Sciatic nerve (tissue), 2 donors: ENCODE results near the gene UTRN. TPM values are rescaled to one million over a fixed set of nuclear protein-coding genes. Genes with fewer than 3 reads are reported as not detected.

ENCODE experiments used
- ATAC-seq: fragments of 200-7000 bp; cut with Tn5 transposase; one replicate; pipeline ENCODE4 v1.9.1; 2020; ENCODE audit warnings: mild to moderate bottlenecking, moderate library complexity
- DNase-seq: peaks from one replicate; pipeline ENCODE4 v3.0.0-alpha.2; 2020; ENCODE audit warnings: low spot score
- intact Hi-C: fragments of 100-400 bp; cut with DNase I; formaldehyde crosslinking; loops from one replicate; pipeline ENCODE4 v1.14.2; 2022
- total RNA-seq: library from RNA; stranded (reverse); fragmentation: NEBNext Ultra II Directional; extraction: Animal tissue kit (Norgen Biotek cat#: 25700); gene quantifications from one replicate; pipeline ENCODE4 v1.2.1, GENCODE V29; 2021
- donor health status: DM: no; HTN: no; CAD: no.
- donor health status: DM: no; HTN: no; CAD: no.

UTRN gene
- total RNA-seq = 594 TPM

GRCh38 chr6:144284783-144285547 is at the start of gene UTRN:
Gene UTRN (plus strand): TSS chr6:144285335. CDS start chr6:144291829, 6,494 bp downstream.
- ATAC-seq = peak; percentile 87
- intact Hi-C loops = loop anchor here (5.0 to 10.0 kb wide), 2 partner anchors 68 to 190 kb away; no protein-coding TSS in a partner anchor
- DNase-seq = peak; percentile 91

- no peak for ATAC-seq
- DNase-seq = no peak
- intact Hi-C loops = no loop called here
Measured at GRCh38 chr6:144244688-144245087, 40.4 kb upstream of the UTRN start.

- ATAC-seq (no peak), DNase-seq (no peak)
- intact Hi-C loops = no loop called here
Measured at GRCh38 chr6:144246988-144247387, 38.1 kb upstream of the UTRN start.

GRCh38 chr6:144248003-144248402 is 37.1 kb upstream of the UTRN start:
- ATAC-seq (no peak), DNase-seq (no peak)
- intact Hi-C loops = no loop called here

GRCh38 chr6:144248476-144249301 is 36.4 kb upstream of the UTRN start:
- DNase-seq (no peak), ATAC-seq (peak; percentile 67)
- intact Hi-C loops = no loop called here

GRCh38 chr6:144250276-144250675 is 34.9 kb upstream of the UTRN start:
- ATAC-seq (no peak), DNase-seq (no peak)
- intact Hi-C loops = no loop called here

GRCh38 chr6:144252259-144252658 is 32.9 kb upstream of the UTRN start:
- ATAC-seq = no peak
- intact Hi-C loops = no loop called here
- DNase-seq = no peak

GRCh38 chr6:144259986-144260385 is 25.1 kb upstream of the UTRN start:
- intact Hi-C loops = no loop called here
- ATAC-seq (no peak), DNase-seq (no peak)

GRCh38 chr6:144262470-144263369 is 22.4 kb upstream of the UTRN start:
- no peak for DNase-seq
- ATAC-seq = no peak
- intact Hi-C loops = no loop called here

- intact Hi-C loops = no loop called here
- ATAC-seq = no peak
- no peak for DNase-seq
Measured at GRCh38 chr6:144263786-144264185, 21.3 kb upstream of the UTRN start.

- DNase-seq (no peak), ATAC-seq (no peak)
- intact Hi-C loops = no loop called here
Measured at GRCh38 chr6:144264270-144265060, 20.7 kb upstream of the UTRN start.

- ATAC-seq (no peak), DNase-seq (no peak)
- intact Hi-C loops = no loop called here
Measured at GRCh38 chr6:144265061-144265357, 20.1 kb upstream of the UTRN start.

- no peak for DNase-seq
- intact Hi-C loops = no loop called here
- ATAC-seq = no peak
Measured at GRCh38 chr6:144265390-144265789, 19.7 kb upstream of the UTRN start.

GRCh38 chr6:144266091-144266649 is 19.0 kb upstream of the UTRN start:
- intact Hi-C loops = no loop called here
- peak; percentile 72 for DNase-seq
- peak; percentile 94 for ATAC-seq

- intact Hi-C loops = no loop called here
- no peak for ATAC-seq
- no peak for DNase-seq
Measured at GRCh38 chr6:144268794-144269349, 16.3 kb upstream of the UTRN start.

GRCh38 chr6:144277174-144277573 is 8.0 kb upstream of the UTRN start:
- ATAC-seq (no peak), DNase-seq (no peak)
- intact Hi-C loops = no loop called here

- intact Hi-C loops = no loop called here
- ATAC-seq (no peak), DNase-seq (no peak)
Measured at GRCh38 chr6:144277605-144278227, 7.4 kb upstream of the UTRN start.
